ENCODE measurements around the gene SCML1. TPM values are rescaled to one million over a fixed set of nuclear protein-coding genes. Genes with fewer than 3 reads are reported as not detected.

SCML1 gene
- total and polyA plus RNA-seq, 12 donors: 4.9 to 35.8 (median 6.3) TPM

DNA sequence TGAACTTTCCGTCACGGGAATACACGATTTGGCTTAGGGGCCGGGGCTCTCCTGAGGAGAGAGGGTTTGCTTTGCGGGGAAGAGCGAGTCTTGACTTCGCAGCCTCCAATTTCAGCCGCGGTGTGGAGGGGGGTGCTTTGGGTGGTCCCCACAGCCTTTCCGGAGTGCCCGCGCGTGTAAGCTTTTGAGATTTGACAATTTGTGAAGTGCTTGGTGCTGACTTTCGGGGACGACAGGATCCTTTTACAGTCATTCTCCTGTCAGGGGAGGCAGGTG is 355 bp downstream of the SCML1 start:
- H3K9me3 ChIP-seq: no peaks in the 10 kb centered on the region
- H3K4me1 ChIP-seq: peaks cover 0 to 13% (median 7%) of the 10 kb centered on the region in 9 donors
- no peak for TF ChIP-seq CTCF (IDR thresholded peaks at IDR 0.05)
- peak in 4 of 8 donors; percentile 0 to 19 (median 2) for ATAC-seq
- H3K27me3 ChIP-seq: peaks cover 0 to 56% (median 0%) of the 10 kb centered on the region in 7 donors
- no peak for DNase-seq
- no peaks in the 10 kb centered on the region for H3K36me3 ChIP-seq
- 0 to 4% methylated on average over 15 of the region's 15 CpGs for WGBS, 2 donors
- intact Hi-C loops (cut with DNase I): no loop called here
- peak overlapping the region; percentile 50 to 78 (median 68) for H3K4me3 ChIP-seq
- H3K27ac ChIP-seq: peak overlapping the region; percentile 82 to 91 (median 89)

GRCh38 chrX:17737986-17738713 is 857 bp downstream of the SCML1 start:
- peak overlapping the region; percentile 50 to 78 (median 68) for H3K4me3 ChIP-seq
- WGBS, 2 donors: 1 to 4% methylated on average over 31 to 45 of the region's 45 CpGs
- DNase-seq (peak; percentile 12 to 17), ATAC-seq (peak in 5 of 8 donors; percentile 21 to 44 (median 39))
- no peaks in the 10 kb centered on the region for H3K36me3 ChIP-seq
- intact Hi-C loops (cut with DNase I): no loop called here
- H3K9me3 ChIP-seq: no peaks in the 10 kb centered on the region
- H3K27ac ChIP-seq: peak overlapping the region; percentile 82 to 91 (median 89)
- TF ChIP-seq CTCF (IDR thresholded peaks at IDR 0.05): no peak
- H3K27me3 ChIP-seq: peaks cover 0 to 56% (median 0%) of the 10 kb centered on the region in 7 donors
- peaks cover 0 to 13% (median 7%) of the 10 kb centered on the region in 9 donors for H3K4me1 ChIP-seq

DNA sequence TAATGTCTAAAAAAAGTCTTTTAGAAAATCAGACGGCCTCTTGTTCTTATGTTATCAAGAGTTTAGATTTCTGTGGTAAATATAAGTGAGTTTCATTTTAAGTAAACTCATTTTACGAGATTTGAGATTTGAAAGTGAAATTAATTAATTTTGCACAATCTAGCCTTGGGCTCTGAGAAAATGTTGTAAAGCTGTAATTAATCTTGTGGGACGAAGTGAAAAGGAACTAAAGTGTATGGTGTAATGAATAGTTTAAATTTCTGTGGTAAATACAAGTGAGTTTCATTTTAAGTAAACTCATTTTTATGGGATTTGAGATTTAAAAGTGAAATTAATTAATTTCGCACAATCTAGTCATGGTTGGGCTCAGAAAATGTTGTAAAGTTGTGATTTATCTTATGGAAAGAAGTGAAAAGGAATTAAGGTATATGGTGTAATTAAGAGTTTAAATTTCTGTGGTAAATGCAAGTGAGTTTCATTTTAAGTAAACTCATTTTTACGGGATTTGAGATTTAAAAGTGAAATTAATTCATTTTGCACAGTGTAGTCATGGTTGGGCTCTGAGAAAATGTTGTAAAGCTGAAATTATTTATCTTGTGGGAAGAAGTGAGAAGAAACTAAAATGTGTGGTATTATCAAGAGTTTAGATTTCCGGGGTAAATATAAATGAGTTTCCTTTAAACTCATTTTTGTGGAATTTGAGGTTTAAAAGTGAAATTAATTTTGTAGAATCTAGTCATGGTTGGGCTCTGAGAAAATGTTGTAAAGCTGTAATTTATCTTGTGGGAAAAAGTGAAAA is 1.6 kb downstream of the SCML1 start:
- intact Hi-C loops (cut with DNase I): no loop called here
- Histone ChIP-seq H3K36me3 (no peaks in the 10 kb centered on the region), H3K4me1 (peaks cover 0 to 13% (median 7%) of the 10 kb centered on the region in 9 donors), H3K4me3 (peak overlapping the region; percentile 50 to 78 (median 68)), H3K27me3 (peaks cover 0 to 63% (median 0%) of the 10 kb centered on the region in 7 donors), H3K9me3 (no peaks in the 10 kb centered on the region), H3K27ac (peak overlapping the region in 5 of 10 donors; percentile 86 to 91 (median 91))
- 50 to 62% methylated on average over 6 of the region's 6 CpGs for WGBS, 2 donors
- ATAC-seq (no peak), DNase-seq (no peak)
- TF ChIP-seq CTCF (IDR thresholded peaks at IDR 0.05): no peak

Data from heart right ventricle (tissue), 16 donors.